HepG2 (cell line): ENCODE measurements around the gene PLLP. TPM values are rescaled to one million over a fixed set of nuclear protein-coding genes. Genes with fewer than 3 reads are reported as not detected.

Experiments
- ATRX ChIP-seq: sonication (generic); formaldehyde crosslinking; IDR thresholded peaks from 2 replicates; pipeline ENCODE4 v1.4.0; 2020; ENCODE audit warnings: missing genetic modification reagents, borderline replicate concordance
- MATR3 ChIP-seq: sonication (generic); formaldehyde crosslinking; IDR thresholded peaks from 2 replicates; pipeline ENCODE4 v1.4.0; 2020; ENCODE audit warnings: missing genetic modification reagents
- MEIS2 ChIP-seq: sonication (generic); formaldehyde crosslinking; IDR thresholded peaks from 2 replicates; pipeline ENCODE4 v1.9.0; 2021; ENCODE audit warnings: mild to moderate bottlenecking, missing genetic modification reagents
- MTA3 ChIP-seq: sonication (generic); formaldehyde crosslinking; IDR thresholded peaks from 2 replicates; pipeline ENCODE4 v1.4.0; 2020; ENCODE audit warnings: missing genetic modification reagents
- MTF2 ChIP-seq: sonication (generic); formaldehyde crosslinking; IDR thresholded peaks from 2 replicates; pipeline ENCODE4 v1.5.0; 2020; ENCODE audit warnings: missing genetic modification reagents, borderline replicate concordance
- NBN ChIP-seq: fragments of 450-650 bp; conservative IDR thresholded peaks from 2 replicates; pipeline ENCODE4 v1.6.1; 2017
- NCOR1 ChIP-seq: fragments of 200-600 bp; sonication (generic); IDR thresholded peaks from 2 replicates; pipeline ENCODE4 v1.7.0; 2017; ENCODE audit warnings: antibody characterized with exemption, low read length, borderline replicate concordance
- PHF21A ChIP-seq: sonication (generic); formaldehyde crosslinking; IDR thresholded peaks from 2 replicates; pipeline ENCODE4 v1.5.0; 2020; ENCODE audit warnings: mild to moderate bottlenecking, missing genetic modification reagents
- RNF2 ChIP-seq: fragments of 450-650 bp; conservative IDR thresholded peaks from 2 replicates; pipeline ENCODE4 v1.6.1; 2016; ENCODE audit warnings: low read depth
- RXRA ChIP-seq: sonication (generic); formaldehyde crosslinking; IDR thresholded peaks from 2 replicates; pipeline ENCODE4 v1.5.1; 2020; ENCODE audit warnings: missing genetic modification reagents
- SCMH1 ChIP-seq: sonication (generic); formaldehyde crosslinking; IDR thresholded peaks from 2 replicates; pipeline ENCODE4 v1.9.0; 2021; ENCODE audit warnings: missing genetic modification reagents, mild to moderate bottlenecking, borderline replicate concordance
- SIN3B ChIP-seq: fragments of 150-350 bp; IDR thresholded peaks from 2 replicates; pipeline ENCODE4 v1.6.1; 2014; ENCODE audit warnings: low read length
- SNAI1 ChIP-seq: sonication (generic); formaldehyde crosslinking; IDR thresholded peaks from 2 replicates; pipeline ENCODE4 v1.5.0; 2020; ENCODE audit warnings: mild to moderate bottlenecking, missing genetic modification reagents, borderline replicate concordance
- TOE1 ChIP-seq: sonication (generic); formaldehyde crosslinking; IDR thresholded peaks from 2 replicates; pipeline ENCODE4 v1.4.0; 2020; ENCODE audit warnings: mild to moderate bottlenecking, missing genetic modification reagents
- TOPORS ChIP-seq: sonication (generic); formaldehyde crosslinking; IDR thresholded peaks from 2 replicates; pipeline ENCODE4 v1.8.0; 2023; ENCODE audit warnings: mild to moderate bottlenecking, missing genetic modification reagents
- TRIM24 ChIP-seq: sonication (generic); formaldehyde crosslinking; IDR thresholded peaks from 2 replicates; pipeline ENCODE4 v1.8.0; 2022; ENCODE audit warnings: mild to moderate bottlenecking, missing genetic modification reagents
- ZC3H13 ChIP-seq: sonication (generic); formaldehyde crosslinking; IDR thresholded peaks from 2 replicates; pipeline ENCODE4 v1.8.1; 2023; ENCODE audit warnings: mild to moderate bottlenecking, missing genetic modification reagents, moderate library complexity
- ZFYVE20 ChIP-seq: sonication (generic); formaldehyde crosslinking; IDR thresholded peaks from 2 replicates; pipeline ENCODE4 v1.8.0; 2023; ENCODE audit warnings: low read depth, mild to moderate bottlenecking, moderate library complexity, missing genetic modification reagents, borderline replicate concordance
- ZKSCAN1 ChIP-seq: fragments of 150-350 bp; IDR thresholded peaks from 2 replicates; pipeline ENCODE4 v1.6.1; 2014; ENCODE audit warnings: low read length
- ZNF138 ChIP-seq: sonication (generic); formaldehyde crosslinking; IDR thresholded peaks from 2 replicates; pipeline ENCODE4 v1.5.0; 2020; ENCODE audit warnings: mild to moderate bottlenecking, low read depth, missing genetic modification reagents
- ZNF256 ChIP-seq: sonication (generic); formaldehyde crosslinking; conservative IDR thresholded peaks from 2 replicates; pipeline ENCODE4 v1.4.0; 2020; ENCODE audit warnings: missing genetic modification reagents
- ZNF3 ChIP-seq: IDR thresholded peaks from 2 replicates; pipeline ENCODE4 v1.7.0; 2017; ENCODE audit warnings: inconsistent platforms
- ZNF317 ChIP-seq: sonication (generic); formaldehyde crosslinking; IDR thresholded peaks from 2 replicates; pipeline ENCODE4 v1.5.0; 2020; ENCODE audit warnings: mild to moderate bottlenecking, missing genetic modification reagents
- ZNF331 ChIP-seq: sonication (generic); formaldehyde crosslinking; IDR thresholded peaks from 2 replicates; pipeline ENCODE4 v1.4.0; 2020; ENCODE audit warnings: missing genetic modification reagents
- ZNF350 ChIP-seq: sonication (generic); formaldehyde crosslinking; IDR thresholded peaks from 2 replicates; pipeline ENCODE4 v1.4.0; 2020; ENCODE audit warnings: mild to moderate bottlenecking, low read depth, missing genetic modification reagents, borderline replicate concordance
- ZNF501 ChIP-seq: sonication (generic); formaldehyde crosslinking; IDR thresholded peaks from 2 replicates; pipeline ENCODE4 v1.5.1; 2020; ENCODE audit warnings: mild to moderate bottlenecking, moderate library complexity, missing genetic modification reagents
- ZNF703 ChIP-seq: sonication (generic); formaldehyde crosslinking; IDR thresholded peaks from 2 replicates; pipeline ENCODE4 v1.5.1; 2020; ENCODE audit warnings: missing genetic modification reagents, mild to moderate bottlenecking, moderate library complexity, borderline replicate concordance
- polyA plus RNA-seq, 8 experiments: library from polyadenylated mRNA; depleted of rRNA in 3 of 8; stranded (reverse) in 7 of 8; unstranded in 1 of 8; fragments of >200 nt; fragmentation: Illumina TruSeq in 4 of 8; extraction: Trizol in 4 of 8; gene quantifications; 2 replicates each; pipeline versions ENCODE4 v1.2.1 to v1.2.3, GENCODE V29; 2011 to 2016; ENCODE audit warnings: low read depth in 4 of 8, missing spikeins in 1 of 8, mixed read lengths in 1 of 8; ENCODE audit not compliant: insufficient read depth in 1 of 8
- total RNA-seq, 5 experiments: library from RNA; depleted of rRNA; stranded (reverse); fragments of >200 nt; fragmentation: Illumina TruSeq; extraction: Trizol; gene quantifications; 2 replicates each; pipeline ENCODE4 v1.2.3, GENCODE V29; 2016; ENCODE audit warnings: low read depth in 1 of 5
- TF ChIP-seq, protein P1 (sequence below): sonication (generic); formaldehyde crosslinking; IDR thresholded peaks from 2 replicates; pipeline ENCODE4 v1.5.0; 2020; ENCODE audit warnings: missing genetic modification reagents
- TF ChIP-seq, protein P2 (sequence below): sonication (generic); formaldehyde crosslinking; IDR thresholded peaks from 2 replicates; pipeline ENCODE4 v1.4.0; 2020; ENCODE audit warnings: missing genetic modification reagents, borderline replicate concordance

Gene PLLP
- total and polyA plus RNA-seq, 2 of the 13 experiments (the other 11 are each of a cell fraction or from before 2014, with no cell fraction given) = 60.6 to 127 TPM

DNA sequence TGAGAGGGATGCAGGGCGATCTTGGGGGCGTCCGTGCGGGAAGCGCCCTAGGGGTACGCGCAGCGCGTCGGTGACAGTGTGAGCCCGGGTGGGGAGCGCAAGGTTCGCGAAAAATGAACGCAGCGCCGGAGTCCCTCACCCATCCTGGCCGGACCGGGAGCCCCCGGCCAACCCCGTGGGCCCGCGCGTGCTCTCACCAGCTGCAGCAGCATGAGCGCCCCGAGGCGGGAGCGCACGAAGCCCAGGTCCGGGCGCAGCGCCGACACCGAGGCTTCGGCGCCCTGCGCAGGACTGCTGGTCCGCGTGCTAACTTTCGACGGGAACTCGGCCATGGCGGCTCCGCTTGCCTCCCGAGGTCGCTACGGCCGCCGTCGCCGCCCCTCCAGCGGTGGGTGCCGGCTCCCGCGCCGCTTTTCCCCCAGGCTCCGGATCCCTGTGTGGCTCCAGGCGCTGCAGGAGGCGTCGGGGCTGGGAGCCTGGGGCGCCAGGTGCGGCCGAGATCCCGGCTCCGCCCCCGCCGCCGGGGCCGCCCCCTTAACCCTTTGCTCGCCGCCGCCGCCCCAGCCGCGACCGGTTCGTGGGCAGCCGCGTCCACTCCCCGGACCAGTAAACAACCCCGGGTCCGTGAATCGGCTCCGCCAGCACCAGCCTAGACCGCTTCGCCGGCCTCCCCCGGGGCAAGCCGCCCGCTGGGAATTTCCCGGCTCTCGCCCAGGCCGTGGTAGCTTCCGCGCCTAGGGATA lies at the start of gene PLLP (continued):
- TF ChIP-seq ZFYVE20 (CRISPR knock-in tag) = peak; percentile 98
- TF ChIP-seq ZNF317 (CRISPR knock-in tag) = no peak
- no peak; the same call in none of the 2 replicates for TF ChIP-seq ZNF350 (CRISPR knock-in tag)
- TF ChIP-seq NBN = no peak
- no peak for TF ChIP-seq TRIM24
- peak; percentile 88 for TF ChIP-seq ZNF256 (CRISPR knock-in tag)
- TF ChIP-seq ZC3H13 (CRISPR knock-in tag) = no peak; the same call in 1 of the 2 replicates
- peak; percentile 97; the same call in 1 of the 2 replicates for TF ChIP-seq ZNF703 (CRISPR knock-in tag)
- TF ChIP-seq TOE1 = peak; percentile 91; the same call in 1 of the 2 replicates
- TF ChIP-seq RNF2 = peak; percentile 99
- no peak for TF ChIP-seq MATR3 (CRISPR knock-in tag)
- peak; percentile 77 for TF ChIP-seq PHF21A (CRISPR knock-in tag)
- TF ChIP-seq, protein P1, sequence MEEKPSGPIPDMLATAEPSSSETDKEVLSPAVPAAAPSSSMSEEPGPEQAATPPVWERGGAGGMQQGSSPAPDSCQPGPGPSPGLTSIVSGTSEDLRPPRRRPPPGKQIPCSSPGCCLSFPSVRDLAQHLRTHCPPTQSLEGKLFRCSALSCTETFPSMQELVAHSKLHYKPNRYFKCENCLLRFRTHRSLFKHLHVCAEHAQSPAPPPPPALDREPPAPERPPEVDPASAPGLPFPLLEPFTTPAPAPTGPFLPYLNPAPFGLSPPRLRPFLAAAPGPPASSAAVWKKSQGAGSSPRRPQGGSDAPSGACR = no peak
- 0 out of 2 replicates have a peak, but pooled peaks have one; percentile 35 for TF ChIP-seq MTA3 (CRISPR knock-in tag)
- TF ChIP-seq, protein P2, sequence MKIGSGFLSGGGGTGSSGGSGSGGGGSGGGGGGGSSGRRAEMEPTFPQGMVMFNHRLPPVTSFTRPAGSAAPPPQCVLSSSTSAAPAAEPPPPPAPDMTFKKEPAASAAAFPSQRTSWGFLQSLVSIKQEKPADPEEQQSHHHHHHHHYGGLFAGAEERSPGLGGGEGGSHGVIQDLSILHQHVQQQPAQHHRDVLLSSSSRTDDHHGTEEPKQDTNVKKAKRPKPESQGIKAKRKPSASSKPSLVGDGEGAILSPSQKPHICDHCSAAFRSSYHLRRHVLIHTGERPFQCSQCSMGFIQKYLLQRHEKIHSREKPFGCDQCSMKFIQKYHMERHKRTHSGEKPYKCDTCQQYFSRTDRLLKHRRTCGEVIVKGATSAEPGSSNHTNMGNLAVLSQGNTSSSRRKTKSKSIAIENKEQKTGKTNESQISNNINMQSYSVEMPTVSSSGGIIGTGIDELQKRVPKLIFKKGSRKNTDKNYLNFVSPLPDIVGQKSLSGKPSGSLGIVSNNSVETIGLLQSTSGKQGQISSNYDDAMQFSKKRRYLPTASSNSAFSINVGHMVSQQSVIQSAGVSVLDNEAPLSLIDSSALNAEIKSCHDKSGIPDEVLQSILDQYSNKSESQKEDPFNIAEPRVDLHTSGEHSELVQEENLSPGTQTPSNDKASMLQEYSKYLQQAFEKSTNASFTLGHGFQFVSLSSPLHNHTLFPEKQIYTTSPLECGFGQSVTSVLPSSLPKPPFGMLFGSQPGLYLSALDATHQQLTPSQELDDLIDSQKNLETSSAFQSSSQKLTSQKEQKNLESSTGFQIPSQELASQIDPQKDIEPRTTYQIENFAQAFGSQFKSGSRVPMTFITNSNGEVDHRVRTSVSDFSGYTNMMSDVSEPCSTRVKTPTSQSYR (CRISPR knock-in tag) = no peak
- no peak for TF ChIP-seq ZKSCAN1
- peak; percentile 92; the same call in 1 of the 2 replicates for TF ChIP-seq ZNF138 (CRISPR knock-in tag)
- peak; percentile 68; the same call in 1 of the 2 replicates for TF ChIP-seq RXRA (CRISPR knock-in tag)
- no peak for TF ChIP-seq SIN3B
- peak; percentile 83 for TF ChIP-seq TOPORS (CRISPR knock-in tag)
- TF ChIP-seq MEIS2 = peak; percentile 94
- no peak for TF ChIP-seq SCMH1 (CRISPR knock-in tag)
- peak; percentile 87 for TF ChIP-seq ZNF501
- peak; percentile 65; the same call in 1 of the 2 replicates for TF ChIP-seq MTF2 (CRISPR knock-in tag)
- TF ChIP-seq ZNF331 (CRISPR knock-in tag) = peak; percentile 85; the same call in 1 of the 2 replicates
- no peak for TF ChIP-seq ATRX
- no peak for TF ChIP-seq NCOR1
- TF ChIP-seq ZNF3 (CRISPR knock-in tag) = no peak
- TF ChIP-seq SNAI1 (CRISPR knock-in tag) = peak; percentile 72; the same call in 1 of the 2 replicates
